Fibroblast of skin of left biceps (primary cell): ENCODE results near the gene RTN4RL2.

Experiments used
- DNase-seq, 2 experiments: peaks; one replicate each; pipeline ENCODE4 v3.0.0-alpha.2; 2013; ENCODE audit warnings: low read depth in 2 of 2

Gene RTN4RL2

DNA sequence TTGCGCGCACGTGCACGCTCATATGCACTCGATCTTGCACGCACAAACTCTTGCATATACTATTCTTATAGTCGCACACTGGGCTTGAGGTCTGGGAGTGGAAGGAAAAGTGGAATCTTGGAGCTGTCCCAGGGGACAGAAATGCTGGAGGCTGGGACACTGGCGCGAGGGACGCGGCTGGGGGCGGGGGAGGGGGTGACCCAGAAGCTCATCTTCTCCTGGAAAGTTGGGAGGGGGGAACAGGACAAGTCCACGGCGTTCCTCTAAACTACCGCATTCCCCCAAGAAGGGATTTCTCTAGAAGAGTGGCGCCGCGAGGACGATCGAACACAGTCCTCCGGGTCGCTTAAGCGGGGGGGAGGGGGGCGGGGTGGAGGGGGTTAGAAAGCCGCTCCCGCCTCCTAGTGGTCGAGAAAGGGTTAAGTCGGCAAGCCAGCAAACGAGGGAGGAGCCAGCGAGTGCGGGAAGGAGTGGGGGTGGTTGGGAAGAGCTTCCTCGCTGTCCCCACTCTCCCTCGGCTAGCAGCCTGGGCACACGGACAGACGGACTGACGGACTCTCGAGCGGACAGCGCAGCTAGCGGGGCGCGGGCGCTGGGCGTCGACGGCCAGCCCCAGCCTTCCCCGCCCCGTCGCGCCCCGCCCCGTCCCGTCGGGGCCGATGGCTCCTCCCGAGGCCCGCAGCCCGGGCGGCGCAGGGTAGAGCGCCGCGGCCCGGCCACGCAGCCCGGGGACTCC, at the start of gene RTN4RL2:
RTN4RL2 (plus strand) TSS at position 507 of the 736 bp plus-strand sequence. CDS start 338 bp downstream, outside the sequence.
- DNase-seq, result no peak

DNA sequence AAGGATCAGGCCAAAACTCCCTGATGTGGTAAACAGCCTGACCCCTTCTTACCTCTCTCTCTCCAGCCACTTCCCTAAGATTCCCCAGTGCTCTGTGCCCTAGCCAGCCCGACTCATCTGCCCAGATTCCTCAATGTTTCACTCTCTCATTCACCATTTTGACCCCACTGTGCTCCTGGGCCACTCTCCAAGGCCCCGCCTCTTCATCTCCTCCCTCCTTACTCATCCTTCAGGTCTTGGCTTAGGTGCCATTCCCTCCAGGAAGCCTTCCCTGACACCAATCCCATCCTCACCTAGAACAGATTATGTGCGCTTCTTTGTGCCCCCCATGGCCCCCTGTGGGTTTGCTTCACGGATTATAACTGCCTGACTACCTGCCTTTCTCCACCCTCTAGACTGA, 46.6 kb upstream of the RTN4RL2 start:
- DNase-seq, result no peak

DNA sequence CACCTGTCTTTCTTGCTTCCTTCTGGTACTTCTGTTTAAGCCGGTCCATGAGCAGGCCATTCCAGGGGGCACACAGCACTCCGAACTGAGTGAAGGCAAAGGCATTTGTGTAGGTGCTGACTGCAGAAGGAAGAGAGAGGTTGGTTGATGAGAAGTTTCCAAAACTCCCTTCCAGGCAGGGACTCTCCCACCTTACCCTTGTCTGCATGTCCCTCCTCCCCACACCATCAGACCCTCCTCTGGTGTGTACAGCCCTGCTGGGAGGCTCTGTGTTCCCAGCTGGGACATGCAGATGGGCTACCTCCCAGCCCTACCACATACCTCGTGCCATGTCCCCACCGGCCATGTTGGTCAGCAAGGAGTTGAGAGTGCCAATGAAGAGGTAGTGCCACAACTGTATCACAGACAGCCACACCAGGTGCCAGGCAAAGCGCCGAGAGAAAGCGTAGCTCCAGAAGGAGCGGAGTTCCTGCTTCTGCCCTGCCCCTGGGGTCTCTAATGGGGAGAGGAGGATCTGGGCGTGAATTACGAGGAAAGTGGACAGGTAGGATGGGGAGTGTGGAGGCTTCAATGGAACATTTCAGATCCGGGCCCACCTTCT, 45.6 kb upstream of the RTN4RL2 start:
- no peak for DNase-seq

DNA sequence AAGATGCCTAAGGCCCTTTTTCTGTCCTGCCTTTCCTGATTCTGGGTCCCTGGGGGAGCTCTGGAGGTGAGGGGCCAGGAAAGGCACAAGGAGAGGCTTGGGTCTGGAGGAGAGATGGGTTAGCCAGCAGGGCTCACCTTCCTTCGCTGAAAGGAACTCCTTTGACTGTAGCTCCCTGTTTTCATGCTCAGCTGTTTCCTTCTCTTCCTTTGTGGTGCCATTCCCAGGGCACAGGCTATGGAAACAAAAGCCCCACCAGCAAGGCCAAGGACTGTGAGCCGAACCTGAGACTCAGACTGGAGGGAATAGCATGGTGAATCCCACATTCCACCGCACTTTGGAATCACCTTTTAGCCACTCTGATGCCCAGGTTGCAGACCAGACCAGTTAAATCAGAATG, 43.9 kb upstream of the RTN4RL2 start:
- DNase-seq, result no peak

DNA sequence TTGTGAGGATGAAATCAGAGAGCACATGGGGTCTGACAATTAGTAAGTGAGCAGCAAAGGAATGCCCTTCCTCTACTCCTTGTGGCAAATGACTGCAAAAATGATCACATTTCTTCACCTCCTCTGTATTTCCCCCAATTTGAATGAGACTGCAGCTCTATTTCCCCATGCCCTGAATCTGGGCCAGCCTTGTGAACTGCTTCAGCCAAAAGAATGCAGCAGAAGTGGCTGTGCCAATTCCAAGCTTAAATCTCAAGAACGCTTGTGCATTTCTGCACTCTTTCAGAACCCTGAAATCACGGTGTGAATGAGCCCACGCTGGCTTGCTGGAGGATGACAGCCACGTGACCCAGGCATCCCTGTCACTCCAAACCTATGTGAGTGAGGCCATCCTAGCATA, 43.3 kb upstream of the RTN4RL2 start:
- DNase-seq, result no peak

DNA sequence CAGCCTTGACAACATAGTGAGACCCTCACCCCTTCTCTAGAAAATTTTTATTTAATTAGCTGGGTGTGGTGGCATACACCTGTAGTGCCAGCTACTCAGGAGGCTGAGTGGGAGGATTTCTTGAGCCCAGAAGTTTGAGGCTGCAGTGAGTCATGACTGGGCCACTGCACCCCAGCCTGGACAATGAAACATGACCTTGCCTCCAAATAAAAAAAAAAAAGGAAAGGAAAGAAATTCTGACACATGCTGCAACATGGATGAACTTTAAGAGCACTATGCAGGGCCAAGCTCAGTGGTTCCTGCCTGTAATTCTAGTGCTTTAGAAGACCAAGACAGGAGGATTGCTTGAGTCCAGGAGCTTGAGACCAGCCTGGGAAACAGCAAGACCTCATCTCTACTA, 42.2 kb upstream of the RTN4RL2 start:
- DNase-seq, result no peak

DNA sequence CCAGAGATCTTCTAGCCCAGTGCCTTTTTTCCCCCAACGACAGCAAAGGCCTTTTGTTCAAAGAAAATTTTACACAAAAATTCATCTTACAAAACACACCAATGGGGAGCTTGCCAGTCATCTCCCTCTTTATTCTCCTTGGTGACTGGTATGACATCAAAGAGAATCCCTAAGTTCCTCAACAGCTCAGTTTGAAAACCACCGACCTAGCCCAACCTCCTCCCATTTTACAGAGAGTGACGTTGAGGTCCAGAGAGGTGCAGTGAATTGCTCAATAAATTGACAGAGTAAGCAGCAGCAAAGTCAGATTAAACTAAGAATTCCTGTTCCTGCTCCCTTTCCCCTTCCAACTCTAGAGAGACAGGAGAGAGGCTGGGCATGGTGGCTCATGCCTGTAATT, 41.2 kb upstream of the RTN4RL2 start:
- DNase-seq, result no peak

DNA sequence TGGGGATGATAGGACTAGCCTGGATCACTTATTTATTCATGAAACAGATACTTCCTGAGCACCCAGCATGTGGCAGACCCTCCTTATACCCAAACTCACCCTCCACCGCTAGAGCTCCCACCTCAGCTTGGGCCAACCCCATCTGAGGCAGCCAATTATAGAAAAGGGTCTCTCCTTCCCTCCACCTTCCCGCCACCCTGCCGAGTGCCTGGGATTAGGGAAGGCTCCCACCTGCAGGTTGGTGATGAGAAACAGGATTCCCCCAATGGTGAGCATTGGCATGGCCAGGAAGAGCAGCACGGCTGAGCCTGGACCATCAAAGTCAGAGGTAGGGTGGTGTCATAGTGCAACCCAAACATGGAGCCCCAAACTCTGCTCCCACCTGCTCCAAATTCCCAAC, 39.3 kb upstream of the RTN4RL2 start:
- DNase-seq, result no peak

DNA sequence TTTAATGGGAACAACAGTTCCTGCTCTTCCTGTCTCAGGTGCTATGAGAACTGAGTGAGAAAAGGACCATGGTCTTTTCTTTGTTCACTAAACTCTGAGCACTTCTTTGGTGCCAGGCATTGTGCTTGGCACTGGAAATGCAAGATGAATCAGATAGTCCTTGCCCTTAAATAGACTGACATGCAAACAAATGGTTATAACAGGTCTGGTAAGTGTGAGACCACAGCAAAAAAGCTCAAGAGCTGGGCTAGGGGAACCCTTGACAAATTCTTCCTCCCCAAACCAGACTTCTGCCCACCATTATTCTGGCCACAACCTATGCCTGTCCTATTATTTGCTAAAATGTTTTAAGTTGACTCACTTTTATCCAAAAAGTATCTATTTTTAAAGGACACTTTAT, 38.5 kb upstream of the RTN4RL2 start:
- DNase-seq, result no peak

DNA sequence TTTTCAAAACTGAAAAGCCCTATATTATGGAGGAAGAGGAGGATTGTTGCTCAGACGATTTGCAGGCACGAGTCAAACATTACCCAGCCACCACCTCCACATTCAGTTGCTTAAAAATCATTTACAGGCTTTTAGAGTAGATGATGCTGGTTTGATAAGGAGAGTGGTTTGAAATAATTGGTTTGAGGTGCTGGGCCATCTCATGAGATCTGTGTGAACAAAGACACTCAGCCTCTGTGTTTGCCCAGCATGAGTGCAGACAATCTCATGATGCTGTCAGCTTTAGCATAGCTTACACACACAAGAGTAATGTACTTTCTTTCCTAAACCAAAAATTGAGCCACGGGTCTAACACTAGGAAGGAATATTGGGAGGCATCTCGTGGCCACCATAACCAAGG, 37.7 kb upstream of the RTN4RL2 start:
- no peak for DNase-seq

DNA sequence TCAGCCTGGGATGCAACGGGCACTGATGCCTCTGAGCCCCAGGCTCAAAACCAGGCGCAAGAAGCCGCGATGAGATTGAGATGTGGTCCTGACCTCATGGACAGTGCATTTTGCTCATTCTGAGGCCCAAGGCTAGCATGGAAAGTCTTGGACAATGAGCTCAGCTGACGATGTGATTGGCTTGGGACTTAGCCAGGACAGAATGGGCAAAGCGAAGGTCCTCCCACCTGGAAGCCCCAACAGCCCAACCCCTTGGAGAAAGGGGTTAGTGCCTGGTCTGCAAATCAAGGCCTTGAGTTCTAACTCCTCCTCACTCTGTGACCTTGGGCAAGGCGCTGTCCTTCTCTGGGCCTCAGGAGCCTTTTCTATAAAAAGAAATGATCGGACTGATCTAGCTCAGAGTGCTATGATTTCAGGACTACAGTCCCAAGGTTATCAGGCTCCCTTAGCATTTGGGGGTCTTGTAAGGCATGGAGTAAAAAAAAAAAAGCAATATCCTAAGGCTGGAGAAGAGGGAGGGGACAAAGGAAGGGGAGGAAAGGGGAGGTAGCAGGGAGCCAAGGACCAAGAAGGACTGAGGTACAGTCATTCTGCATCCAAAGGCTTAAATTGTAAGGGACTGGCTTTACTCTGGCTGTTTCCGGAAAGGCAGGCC, 36.1 kb upstream of the RTN4RL2 start:
- no peak for DNase-seq

DNA sequence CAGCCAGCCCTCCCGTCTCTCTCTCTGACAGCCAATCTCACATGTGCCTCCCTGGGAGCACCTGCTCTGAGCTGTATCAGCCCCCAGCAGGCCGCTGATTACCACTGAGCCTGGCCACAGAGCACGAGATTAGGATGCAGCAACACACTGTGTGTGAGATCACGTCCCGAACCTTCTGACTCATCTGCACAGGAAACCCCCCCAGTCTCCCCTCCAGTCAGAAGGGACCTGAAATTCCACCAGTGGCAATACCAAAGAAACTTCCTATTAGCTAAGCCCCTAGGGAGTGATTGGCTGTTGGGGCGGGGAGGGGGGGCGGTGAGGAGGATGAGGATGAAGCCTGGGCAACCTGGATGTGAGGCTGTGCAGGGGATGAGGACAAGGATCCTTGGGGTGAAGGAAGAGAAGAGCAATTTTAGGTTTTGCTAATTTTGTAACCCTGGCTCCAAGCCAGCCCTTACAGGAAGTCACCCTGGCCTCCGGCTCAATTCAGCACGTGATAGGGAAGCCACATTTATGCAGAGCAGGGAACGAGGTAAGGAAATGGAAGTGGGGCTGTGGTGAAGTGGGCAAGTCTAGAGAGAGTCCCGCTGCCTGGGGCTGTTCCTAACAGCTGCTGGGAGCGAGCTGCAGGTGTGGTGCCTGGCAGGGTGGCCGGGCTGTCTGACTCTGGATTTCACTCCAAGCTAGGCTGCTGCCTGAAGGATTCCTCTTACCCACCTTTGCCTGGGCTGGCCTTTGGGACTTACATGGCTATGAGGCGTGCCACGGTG, 35.4 kb upstream of the RTN4RL2 start:
- DNase-seq, result peak; percentile 64 to 66

DNA sequence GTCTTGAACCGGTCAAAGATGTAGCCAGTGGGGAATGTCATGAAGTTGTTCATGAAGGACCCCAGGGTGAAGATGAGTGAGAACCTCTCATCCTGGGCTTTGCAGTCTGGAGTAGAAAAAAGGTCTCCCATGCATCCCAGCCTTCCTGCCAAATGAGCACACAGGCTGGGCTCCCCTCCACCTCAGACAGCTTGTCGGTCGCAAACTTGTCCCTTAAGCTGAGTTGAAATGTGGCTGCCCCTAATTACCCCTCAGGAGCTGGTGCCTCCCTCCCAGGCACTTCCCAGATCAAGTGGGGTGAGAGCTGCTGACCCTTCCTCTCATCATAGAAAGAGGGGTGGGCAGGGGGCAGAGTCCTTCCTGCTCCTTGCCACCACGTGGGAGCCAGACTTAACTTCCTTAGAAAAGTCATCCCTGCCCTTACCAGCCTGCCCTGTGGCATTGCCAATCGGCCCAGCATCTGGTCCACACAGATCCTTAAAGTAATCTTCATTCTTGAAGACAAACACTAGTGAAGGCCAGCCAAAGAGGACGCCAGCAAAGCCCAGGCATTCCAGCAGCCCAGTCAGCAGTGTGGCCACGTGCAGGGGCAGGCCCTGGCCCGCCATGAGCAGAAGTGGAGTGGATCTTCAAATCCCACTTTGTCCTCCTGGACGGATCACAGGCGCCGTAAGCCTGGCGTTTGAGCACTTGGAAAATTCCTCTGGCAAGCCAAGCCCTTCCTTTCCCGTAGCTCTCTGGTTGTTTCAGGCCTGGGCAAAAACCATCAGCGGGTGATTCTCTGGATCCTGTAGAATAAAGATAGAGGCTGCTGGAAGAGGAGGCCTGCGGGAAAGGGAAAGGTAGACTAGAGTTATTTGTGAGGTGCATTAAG, 34.5 kb upstream of the RTN4RL2 start:
- no peak for DNase-seq

DNA sequence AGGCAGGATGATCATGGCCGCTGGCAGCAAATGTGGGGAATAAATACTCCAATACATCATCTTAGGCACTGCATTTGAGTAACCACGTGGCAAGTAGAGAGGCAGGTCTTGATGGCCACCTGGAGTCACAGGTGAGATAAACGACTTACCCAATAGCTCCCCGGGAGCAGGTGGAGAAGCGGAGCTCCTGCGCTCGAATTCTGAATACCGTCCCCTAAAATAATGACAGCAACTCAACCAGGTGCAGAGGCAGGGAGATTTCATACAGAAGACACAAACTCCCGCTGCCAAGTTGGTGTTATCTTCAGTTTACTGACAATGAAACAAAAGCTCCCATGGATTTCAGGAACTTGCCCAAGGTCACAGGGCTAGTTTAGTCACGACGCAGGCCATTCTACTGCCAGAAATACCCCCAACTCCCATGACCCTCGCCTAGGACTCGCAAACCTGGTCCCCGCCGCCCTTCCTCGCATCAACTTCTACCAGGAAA, 33.8 kb upstream of the RTN4RL2 start:
- DNase-seq, result no peak

DNA sequence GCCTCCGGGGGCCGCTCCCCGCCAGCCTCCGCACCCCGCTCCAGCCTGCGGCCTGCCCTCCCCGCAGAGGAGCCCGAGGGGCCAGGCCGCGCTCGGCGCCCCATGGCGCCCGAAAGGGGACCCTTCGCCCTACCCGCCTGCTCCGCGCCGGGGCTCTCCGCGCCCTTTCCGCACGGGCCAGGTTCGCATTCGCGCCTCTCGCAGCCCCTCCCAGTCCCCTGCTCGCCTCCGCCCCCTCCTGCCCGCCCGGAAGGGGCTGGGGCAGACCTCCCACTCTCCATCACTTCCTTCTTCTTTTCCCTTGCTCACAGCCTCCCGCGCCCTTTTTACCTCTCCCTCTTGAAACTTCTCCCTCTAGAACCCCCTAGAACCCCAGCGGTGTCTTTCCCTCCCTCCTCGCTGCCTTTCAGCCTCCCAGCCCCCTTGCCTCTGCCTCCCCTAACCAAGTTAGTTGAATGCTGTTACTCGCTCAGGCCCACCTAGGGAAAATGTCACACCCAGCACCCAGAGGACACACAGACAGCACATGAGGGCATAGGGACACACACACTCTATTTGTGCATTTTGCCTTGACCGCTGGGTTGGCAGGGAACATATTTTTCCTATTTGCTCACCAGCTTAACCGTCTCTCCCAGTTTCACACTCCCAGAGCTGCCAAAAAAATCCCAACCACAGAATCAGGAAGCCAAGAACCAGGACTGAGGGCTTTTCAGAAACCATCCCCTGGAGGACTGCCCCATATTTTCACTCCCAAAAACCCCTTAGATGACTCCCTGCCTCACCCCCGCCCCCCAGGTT, 33.2 kb upstream of the RTN4RL2 start, which contains the start of gene SLC43A3:
SLC43A3 (minus strand) TSS at position 193 of the 798 bp plus-strand sequence. CDS start 949 bp downstream, outside the sequence.
- peak; percentile 87 to 88 for DNase-seq

DNA sequence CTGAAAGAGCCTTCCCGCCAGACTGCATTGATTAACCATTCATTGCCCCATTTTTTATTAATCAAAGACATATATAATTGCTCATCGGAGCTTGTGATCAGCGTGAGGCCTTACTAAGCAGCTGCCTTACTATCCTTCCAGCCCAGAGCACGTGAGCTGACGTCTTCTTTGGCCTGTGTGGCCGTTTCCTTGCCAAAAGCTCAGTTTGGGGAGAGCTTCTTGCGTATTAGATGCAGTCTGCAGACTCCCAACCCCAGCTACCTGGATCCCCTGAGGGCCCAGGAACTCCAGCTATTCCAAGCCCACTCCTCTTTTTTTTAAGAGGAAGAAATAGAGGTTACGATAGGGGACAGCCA, 32.6 kb upstream of the RTN4RL2 start:
- no peak for DNase-seq

DNA sequence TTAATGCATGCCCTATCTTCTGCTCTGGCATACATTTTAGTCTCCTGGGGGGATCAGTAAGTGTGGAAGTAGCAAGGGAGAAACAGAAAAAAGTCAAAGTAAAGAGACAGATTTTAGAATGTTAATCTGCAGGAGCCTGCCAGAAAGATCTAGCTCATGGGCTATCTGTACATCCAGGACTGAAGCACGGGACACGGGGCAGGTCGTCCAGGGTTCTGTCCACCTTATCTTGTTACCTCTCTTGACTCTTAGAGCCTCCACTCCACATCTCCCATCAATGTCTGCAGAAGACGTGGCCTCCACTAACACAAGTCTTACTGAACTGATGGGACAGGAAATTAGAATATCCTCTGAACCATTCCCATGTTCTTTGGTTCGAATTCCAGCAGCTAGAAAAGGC, 31.7 kb upstream of the RTN4RL2 start:
- no peak for DNase-seq

DNA sequence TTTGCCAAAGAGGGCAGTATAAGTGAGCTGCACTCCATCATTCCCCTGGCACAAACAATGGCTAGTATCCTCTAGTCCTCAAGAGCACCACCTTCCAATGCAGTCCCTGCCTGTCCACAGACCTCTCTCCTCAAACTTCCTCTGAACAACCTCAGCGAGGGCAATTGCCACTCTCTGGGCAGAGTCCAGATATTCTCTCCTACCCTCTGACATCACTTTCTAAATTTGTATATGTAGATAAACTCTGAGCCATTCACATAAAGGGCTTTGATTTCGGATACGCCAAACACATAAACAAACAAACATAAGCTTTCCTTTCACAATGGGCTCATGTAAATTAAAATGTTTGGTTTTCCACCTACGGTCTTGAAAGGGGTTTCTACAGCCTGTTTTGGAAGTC, 30.4 kb upstream of the RTN4RL2 start:
- no peak for DNase-seq

DNA sequence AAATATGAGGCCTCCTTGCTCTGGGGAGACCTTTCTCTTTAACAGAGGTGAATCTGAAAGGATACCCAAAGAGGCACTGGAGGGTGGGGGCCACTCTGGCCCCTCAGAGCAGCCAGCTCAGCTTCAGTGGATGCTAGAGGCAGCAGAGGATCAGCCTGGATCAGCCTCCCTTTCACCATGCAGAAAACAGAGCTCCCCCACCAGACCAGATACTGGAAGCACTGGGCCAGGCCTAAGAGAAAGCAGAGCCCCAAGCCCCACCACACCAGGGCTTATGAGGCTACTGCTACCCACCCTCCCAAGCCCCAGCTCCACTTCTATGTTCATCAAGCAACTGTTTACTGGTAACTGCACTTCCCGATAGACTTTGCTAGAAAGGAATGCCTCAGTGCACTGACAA, 29.4 kb upstream of the RTN4RL2 start:
- no peak for DNase-seq

DNA sequence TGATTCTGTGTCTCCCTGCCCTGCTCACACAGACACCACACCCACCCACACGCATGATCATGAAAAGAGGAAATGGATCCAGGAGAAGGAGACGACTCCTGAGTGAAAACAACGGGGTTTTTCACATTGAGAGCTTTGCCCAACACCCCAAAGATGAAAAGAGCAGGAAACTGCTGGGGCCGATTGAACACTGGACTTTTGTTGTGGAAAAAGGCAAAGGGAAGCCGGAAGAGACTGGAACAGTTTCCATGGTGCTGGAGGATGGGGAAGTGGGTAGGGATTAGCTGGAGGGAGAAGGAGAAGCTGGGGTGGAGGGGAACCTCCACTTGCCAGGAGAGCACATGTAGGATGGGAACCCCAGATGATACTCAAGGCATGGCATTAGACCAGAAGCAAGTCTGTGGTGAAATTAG, 28.2 kb upstream of the RTN4RL2 start:
- no peak for DNase-seq
